Suppressor macrophage treated with lipopolysaccharide for 4 hours (primary cell): Measurements from ENCODE around the gene OR6B2.
"Not testable (repeated sequence)": the region's sequence is repeated elsewhere in the genome, so short reads cannot be mapped to it uniquely, and the experiment has no call there.

Experiments
- DNase-seq: peaks from one replicate; pipeline ENCODE4 v3.0.0-alpha.2; 2020

The OR6B2 gene

DNA sequence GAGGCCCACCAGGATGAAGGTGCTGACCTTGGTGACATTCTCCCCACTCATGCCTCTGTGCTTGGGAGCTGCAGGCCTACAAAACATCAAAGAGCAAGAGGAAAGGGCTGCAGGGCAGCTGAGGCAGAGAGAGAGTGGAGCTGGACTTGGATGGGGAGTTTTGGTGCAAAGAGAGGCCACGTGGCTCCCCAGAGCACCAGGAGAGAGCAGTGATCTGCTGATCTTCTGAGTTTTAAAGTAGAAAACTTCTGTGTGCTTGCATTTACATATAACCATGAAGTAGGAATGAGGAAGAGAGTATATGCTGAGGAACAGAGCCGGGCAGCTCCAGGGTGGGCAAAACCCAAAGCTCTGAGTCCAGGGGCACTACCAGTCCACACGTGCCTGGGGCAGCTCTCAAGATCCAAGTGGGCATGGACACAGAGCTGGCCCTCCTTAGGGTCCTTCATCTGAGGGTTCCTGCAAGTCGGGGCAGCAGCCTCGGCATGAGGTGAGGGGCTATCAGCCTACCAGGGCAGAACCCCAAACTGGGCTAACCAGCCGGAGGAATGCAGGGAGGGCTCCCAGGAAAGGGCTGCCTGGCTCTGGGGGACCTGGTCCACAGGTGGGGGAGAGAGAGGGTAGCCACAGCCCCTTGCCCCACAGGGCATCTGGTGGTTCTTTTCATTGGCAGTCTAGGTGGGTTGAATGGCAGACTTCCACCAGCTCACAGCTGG, at the start of gene OR6B2:
Gene OR6B2 (minus strand): TSS at position 51 of the 716 bp plus-strand sequence. CDS start 0 bp downstream, at position 51.
- DNase-seq = no peak

DNA sequence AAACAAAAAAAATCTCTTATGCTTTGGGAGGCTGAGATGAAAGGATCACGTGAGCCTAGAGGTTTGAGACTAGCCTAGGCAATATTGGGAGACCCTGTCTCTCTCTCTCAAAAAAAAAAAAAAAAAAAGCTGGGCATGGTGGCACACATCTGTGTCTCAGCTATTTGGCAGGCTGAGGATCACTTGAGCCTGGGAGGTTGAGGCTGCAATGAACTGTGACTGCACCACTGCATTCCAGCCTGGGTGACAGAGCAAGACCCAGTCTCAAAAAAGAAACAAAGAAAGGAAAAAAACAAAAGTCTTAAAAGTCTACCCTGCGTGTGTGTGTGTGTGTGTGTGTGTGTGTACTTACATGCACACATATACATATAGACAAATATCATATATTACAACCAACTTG, 48.4 kb upstream of the OR6B2 start:
- DNase-seq = no peak

DNA sequence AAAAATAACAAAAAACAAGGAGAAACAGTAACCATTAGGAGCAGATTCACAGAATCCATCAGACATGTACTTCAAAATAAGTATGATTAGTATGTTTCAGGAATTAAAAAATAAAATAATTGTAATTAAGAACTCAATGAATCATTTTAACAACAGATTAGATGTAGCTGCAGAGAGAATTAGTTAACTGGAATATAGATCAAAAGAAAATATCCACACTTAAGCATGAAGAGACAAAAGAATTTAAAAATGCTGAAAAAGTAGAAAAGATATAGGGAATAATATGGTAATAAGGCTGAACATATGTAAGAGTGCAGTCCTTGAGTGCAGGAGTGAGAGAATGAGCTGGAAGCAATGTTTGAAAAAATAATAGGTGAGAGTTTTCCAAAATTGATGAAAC, 47.2 kb upstream of the OR6B2 start:
- no peak for DNase-seq

DNA sequence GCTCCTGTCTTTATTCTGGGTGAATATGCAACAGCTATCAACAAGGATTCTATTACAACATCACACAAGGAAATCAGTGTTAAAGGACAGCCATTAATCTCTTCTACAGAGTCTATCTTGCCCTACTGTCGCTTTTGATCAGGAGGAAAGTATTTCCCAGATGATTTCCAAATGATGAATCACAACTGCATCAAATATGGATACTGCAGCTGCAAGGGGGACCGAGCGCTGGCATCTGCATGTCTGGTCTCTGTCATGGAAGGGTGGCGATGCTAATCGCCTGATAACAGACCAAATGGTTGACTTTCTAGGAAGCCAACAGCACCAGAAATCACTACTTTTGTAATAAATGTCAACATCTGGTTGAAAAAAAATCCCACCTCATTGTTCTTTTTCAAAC, 44.3 kb upstream of the OR6B2 start:
- no peak for DNase-seq

DNA sequence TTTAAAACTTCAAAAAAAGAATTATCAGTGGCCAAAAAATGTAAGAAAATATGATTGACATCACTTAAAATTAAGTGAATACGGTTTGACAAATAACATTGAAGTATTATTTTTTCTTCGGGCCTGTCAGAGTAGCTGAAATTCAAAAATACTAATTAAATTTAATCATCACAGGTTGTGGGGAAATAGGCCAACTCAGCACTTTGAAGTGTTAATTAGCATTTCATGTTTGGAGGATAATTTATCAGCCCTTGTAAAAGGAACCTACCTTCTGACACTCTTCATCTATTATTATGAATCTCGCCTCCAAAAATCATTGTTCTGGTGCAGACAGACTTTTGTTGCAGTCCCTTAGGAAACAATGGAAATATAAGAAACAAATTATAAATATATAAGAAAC, 40.7 kb upstream of the OR6B2 start:
- DNase-seq = no peak

DNA sequence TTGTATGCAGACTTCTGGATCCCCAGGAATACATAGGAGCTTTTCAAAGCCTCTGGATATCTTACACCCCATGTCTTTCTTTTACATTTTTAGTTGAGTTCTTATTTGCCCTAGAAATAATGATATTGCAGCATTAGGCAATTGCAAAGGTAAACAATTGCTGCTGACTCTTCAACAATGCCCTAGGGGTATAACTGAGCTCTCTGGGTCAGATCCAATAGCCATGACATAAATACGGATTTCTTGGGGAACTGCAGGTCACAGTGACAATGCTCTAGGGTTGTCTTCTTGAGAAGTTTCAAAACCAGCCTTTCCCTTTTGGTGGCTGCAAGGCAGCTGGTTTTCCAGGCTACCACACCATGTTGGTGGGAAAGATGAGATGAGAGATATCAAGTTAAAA, 39.6 kb upstream of the OR6B2 start:
- no peak for DNase-seq

DNA sequence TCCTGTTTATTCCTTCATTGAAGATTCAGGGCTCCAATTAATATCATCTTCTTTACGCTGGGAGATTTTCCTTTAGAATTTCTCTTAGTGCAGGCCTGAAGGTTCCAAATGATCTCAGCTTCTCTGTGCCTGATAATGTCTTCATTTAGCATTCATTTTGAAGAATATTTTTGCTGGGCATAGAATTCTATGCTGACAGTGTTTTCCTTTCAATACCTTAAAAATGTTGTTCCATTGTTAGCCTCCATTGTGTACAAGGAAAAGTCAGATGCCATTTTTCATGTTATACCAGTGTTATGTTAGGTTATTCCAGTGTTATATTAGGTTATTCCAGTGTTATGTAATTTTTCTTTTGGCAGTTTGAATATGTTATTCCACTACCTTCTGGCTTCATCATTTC, 38.0 kb upstream of the OR6B2 start:
- DNase-seq = no peak

DNA sequence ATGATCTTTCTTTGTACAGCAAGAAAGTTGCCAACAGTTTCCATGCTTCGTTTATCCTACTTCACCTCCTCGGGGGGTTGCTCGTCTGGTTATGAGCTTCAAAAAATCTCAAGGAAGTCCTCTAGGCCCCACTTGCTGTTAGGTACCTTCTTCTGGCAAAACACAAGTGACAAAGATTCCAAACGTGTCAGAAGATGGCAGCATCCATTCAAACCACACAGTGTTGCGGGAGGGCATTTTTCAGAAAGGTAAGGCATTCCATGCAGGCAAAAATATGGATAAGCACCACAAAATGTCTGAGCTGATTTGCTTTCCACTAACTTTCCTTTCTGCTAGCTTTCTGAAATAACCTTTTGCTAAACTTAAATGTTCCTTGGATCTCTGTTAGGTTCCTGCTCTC, 36.3 kb upstream of the OR6B2 start:
- no peak for DNase-seq

DNA sequence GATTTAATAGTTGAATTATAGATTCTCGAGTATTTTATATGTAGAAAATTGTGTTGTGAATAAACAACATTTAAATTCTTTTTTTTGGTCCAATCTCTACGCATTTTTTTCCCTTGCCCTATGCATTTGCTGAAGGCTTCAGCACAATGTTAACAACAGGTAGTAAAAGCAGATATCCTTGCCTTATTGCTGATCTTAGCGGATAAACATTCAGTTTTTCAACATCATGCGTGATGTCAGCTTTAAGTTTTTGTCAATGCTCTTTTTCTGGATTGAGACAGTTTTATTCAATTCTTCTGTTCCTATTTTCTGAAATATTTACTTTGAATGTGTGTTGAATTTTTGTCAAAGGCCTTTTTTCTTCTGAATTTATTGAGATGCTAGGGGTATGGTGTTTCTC, 34.7 kb upstream of the OR6B2 start:
- DNase-seq = no peak

DNA sequence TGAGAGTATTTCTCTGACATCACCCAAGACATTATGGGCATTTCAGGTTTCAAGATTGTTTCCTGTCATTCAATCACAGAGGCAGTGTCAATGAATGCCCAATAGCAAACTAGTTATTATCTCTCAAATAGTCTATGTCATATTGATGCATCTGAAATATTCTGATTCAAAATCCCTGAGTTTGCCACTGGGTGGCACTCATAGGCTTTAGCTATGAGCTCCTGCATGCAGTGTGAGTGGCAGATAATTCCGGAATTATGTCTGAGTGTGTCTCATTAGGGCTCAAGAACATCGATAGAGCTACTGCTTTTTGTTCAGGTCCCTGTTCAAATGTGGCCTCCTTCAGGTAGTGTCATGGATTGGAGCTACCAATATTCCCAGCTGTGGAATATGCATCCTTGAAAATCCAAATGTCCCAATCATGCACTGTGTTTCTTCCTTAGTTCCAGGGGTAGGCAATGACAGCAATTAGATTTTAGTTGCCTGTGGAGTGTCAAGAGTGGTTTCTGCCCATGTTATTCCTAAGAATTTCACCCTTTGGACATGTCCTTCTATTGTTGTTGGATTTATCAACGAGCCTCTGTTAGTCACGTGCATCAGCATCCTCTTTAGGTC, 30.9 kb upstream of the OR6B2 start:
- DNase-seq = peak; percentile 62

DNA sequence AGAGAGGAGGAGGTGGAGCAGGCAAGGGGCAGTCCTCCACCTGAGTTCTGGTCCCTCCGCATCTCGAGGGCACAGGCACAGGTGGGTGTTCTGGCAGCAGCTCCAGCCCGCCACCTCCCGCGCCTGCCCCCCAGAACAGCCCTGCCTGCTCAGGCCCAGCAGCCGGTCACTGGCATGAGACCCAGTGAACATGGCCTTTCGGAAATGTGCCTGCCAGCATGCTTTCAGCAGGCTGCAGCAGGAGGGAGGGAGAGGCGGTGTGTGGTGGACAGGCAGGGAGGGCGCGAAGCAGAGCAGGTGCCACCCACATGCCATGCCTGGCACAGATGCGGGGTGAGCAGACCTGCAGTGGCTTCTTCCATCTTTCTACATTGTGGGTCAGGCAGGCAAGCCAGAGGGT, 26.4 kb upstream of the OR6B2 start:
- no peak for DNase-seq

DNA sequence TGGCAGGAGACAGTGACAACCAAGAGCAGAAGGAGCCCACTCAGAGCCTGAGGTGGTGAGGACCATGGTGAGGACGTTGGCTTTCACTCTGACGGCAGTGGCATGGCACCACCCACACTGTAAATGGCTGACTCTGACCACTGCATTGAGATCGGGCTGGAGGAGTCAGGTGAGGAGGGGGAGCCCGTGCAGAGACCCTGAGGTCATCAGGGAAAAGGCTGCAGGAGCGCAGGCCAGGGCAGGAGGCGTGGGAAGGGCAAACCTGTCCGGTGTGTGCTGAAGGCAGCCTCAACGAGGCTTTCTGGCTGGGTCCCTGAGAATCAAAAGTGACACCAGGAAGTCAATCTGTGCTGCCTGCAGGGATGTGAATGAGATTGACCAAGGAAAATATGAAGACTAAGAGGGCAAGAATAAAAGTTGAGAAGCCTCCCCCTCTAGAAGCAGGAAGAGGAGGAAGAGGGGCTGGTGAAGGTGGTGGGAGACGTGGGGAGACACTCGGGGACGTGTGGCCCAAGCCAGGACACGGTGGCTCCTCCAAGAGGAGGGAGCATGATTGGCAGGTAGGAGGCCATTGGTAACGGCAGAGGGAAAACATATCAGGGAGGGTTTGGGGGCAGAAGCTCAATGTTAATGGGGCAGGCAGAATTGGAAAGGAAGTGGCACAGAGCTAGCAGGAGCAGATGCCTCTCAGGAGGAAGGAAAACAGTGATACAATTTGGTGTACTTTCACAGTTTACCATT, 25.1 kb upstream of the OR6B2 start:
- DNase-seq = no peak

DNA sequence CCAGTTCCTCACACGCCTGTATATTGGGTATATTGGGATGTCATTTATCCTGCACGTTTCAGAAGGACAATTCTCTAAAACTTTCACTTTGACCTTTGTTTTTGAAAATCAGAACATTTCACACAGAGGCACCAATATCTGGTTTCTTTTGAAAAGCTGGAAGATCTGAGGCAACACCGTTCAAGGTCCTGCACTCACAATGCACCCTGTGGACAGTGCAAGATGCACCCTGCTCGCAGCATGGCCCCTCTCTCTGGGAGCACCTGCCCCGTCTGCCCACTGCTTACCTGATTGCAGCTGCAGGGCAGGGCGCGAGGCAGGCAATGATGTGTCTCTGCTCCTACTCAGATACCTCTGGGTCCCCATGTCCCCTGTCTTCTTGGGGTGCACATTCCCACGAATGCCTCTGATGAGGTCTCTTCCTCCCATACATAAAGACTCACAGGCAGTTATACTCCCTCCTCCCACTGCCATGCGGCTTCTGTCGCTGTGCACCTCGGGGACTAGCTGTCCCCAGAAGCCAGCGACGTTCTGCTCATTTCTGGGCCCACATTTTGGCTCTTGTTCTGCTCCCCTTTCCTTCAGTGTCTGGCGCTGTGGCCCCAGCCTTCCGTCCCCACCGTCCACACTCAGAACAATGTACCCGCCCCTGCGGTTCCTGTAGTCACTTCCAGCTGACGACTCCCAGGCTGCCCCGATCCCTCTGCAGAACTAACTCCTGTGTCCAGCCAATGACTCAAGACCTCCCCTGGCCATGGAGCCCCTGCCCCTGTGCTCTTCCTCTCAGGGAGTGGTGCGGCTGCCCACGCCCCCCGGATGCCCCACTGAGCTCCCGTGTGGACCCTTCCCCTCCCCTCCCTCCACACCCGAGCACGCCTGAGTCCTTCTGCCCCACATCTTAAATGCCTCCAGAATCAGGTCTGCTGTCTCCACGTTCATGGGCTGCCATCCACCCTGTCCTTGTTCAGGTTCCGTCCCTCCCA, 23.2 kb upstream of the OR6B2 start, which contains the start of gene OR6B3:
Gene OR6B3 (minus strand): TSS at position 349 of the 983 bp plus-strand sequence.
- DNase-seq = no peak

DNA sequence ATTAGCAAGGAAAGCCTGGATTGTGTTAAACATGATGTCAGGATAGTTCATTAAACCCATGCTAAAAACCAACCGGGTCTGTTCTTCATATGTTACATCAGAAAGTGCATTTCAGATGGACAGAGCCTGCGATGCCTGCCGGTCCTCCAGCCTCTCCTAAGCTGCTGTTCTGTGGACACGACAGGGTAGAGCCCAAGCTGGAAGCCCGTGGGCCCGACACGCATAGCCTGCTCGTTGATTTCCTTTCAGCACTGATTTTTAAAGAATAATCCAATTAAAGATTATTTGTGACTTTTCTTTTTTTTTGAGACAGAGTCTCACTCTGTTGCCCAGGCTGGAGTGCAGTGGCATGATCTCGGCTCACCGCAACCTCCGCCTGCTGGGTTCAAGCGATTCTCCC, 22.3 kb upstream of the OR6B2 start:
- DNase-seq = no peak

DNA sequence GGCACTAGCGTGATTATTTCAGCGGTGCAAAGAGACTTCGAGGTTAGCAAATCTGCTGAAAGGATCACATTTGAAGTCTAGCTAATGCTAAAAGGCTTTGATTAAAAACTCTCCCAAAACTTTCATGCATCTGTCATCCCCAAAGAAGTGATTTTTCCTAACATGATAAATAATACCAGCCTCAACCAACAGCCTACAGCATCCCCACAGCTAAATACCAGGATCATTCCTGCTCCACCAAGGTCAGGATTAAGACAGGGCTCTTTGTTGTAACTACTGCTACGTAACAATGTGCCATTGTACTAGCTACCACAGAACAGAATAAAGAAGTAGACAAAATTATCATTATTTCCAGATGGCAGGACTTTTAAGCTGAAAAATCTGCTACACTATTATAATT, 21.5 kb upstream of the OR6B2 start:
- no peak for DNase-seq

DNA sequence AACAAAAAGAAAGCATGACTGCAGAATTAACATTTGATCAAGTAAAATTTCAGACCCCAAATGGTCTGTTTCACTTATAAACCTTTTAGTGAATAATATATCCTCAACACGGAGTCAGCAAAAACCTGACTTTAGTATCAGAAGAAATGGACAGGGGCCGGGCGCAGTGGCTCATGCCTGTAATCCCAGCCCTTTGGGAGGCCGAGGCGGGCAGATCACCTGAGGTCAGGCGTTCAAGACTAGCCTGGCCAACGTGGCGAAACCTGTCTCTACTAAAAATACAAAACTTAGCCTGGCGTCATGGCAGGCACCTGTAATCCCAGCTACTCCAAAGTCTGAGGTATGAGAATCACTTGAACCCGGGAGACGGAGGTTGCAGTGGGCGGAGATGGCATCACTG, 20.0 kb upstream of the OR6B2 start:
- DNase-seq = no peak

DNA sequence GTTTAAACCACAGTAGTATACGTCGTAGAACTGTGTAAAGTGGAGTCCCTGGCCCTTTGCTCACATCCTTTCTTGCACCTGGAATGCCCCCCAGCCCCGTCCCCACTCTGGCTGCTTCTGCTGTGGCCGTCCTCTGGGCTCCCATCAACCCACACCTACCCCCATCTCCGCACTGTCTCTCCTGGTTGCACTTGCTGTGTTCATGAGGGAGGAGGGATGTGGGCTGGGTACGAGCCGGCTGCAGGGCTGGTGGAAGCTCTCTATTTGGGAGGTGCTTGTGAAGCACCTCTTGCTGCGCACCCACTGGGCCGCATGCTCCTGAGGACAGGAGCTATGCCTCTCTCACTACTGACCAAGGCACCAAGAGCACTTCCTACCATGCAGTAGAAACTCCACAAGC, 18.0 kb upstream of the OR6B2 start:
- no peak for DNase-seq

DNA sequence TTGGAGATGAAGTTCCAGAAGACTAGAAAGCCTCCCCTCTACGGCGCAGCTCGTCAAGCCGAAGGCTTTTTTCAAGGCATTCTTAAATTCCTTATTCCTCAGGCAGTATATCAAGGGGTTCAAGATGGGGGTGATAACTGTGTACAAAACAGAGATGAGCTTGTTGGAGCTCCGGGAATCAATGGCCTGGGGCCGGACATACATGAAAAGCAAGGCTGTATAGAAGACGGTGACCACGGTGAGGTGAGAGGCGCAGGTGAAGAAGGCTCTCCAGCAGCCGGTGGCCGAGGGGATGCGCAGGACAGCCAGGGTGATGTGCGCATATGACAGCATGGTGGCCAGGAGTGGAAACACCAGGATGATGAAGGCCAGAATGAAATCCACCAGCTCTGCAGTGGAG, 14.9 kb upstream of the OR6B2 start:
- DNase-seq = no peak

DNA sequence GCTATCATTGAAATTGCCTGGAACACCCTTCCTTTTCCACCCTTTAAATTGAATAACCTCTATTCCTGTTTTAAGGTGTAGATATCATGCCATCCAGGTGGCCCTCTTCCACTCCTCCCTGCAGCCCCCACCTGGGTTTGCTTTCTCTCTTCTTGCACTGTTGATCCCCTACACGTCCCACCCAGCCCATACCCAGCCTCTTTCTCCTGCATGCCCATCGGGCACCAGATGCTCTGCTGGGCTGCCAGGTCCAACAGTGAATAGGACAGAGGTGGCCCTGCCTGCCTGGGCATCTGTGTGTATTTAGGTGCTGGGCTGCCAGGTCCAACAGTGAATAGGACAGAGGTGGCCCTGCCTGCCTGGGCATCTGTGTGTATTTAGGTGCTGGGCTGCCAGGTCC, 13.9 kb upstream of the OR6B2 start:
- DNase-seq = not testable (repeated sequence)

DNA sequence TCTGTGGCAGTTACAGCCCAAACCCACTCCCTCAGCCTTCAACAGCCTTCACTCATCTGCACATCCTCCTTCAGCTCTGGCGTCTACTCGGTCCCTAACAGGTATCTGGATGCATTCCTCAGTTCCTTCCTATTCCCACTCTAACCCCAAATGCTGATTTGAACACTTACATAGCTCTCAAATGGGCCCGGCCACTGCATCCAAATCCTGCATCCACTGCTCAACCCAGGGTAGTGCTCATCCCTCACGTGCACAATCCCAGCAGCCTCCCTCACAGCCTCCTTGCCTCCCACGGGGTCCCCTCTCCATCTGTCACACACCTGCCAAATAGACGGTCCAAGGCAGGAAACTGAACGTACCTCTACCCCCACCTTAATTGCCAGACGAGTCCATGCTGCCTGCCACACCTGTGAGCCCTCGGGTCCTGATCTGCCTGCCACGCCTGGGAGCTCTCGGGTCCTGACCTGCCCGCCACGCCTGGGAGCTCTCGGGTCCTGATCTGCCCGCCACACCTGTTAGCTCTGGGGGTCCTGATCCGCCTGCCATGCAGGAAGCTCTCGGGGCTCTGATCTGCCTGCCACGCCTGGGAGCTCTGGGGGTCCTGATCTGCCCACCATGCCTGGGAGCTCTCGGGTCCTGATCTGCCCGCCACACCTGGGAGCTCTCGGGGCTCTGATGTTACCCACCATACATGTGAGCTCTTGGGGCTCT, 13.2 kb upstream of the OR6B2 start:
- DNase-seq = no peak

DNA sequence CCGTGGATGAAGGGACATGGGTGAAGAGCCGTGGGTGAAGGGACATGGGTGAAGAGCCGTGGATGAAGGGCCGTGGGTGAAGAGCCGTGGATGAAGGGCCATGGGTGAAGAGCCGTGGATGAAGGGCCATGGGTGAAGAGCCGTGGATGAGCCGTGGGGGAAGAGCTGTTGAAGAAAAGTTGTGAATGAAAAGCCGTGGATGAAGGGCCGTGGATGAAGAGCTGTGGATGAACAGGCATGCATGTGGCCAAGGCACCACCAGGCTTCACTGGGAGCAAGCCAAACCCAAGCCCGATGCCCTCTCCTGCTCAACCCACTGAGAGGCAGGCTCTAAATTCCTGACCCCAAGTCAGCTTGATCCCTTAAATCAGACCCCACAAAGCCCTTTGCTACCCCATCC, 12.5 kb upstream of the OR6B2 start:
- no peak for DNase-seq

DNA sequence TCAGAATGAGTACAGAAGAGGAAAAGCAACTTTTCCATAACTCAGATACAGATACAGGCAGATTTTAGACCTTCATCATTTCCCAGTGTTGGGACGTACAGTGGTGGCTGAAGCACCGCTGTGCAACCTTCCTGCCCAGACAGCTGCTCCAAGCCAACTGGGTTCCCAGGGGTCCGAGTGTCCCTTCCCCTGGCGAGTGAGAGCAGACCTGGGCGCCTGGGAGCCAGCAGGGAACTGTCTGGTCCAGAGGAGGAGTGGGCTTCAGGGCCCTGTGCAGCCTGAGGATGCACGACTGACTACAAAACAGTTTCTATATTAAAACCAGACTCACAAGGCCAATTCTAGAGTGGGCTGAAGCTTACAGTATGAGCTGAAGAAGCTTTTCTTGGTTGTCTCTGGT, 11.1 kb upstream of the OR6B2 start:
- DNase-seq = no peak
